Fibroblast of lung (primary cell): ENCODE results near the gene NUDT14. TPM values are rescaled to one million over a fixed set of nuclear protein-coding genes. Genes with fewer than 3 reads are reported as not detected.

Source experiments
- DNase-seq, 2 donors: peaks; one replicate each; pipeline versions ENCODE4 v3.0.0 to v3.0.0-alpha.2; 2010; ENCODE audit warnings: low read depth in 2 of 2
- H2AFZ ChIP-seq: 2 replicates; pipeline ENCODE4 v1.5.1; 2012; ENCODE audit warnings: low read length, control low read depth, inconsistent platforms
- H3K27ac ChIP-seq: 2 replicates; pipeline ENCODE4 v1.5.1; 2011; ENCODE audit warnings: low read length, control low read depth; ENCODE audit not compliant: insufficient read depth
- H3K27me3 ChIP-seq: 2 replicates; pipeline ENCODE4 v1.5.1; 2011; ENCODE audit warnings: mild to moderate bottlenecking, low read length; ENCODE audit not compliant: control insufficient read depth, insufficient read depth
- H3K36me3 ChIP-seq: 2 replicates; pipeline ENCODE4 v1.5.1; 2011; ENCODE audit warnings: low read length; ENCODE audit not compliant: control insufficient read depth, insufficient read depth
- H3K4me1 ChIP-seq: 2 replicates; pipeline ENCODE4 v1.5.1; 2011; ENCODE audit warnings: low read length; ENCODE audit not compliant: control insufficient read depth, insufficient read depth; ENCODE audit errors: extremely low read depth
- H3K4me2 ChIP-seq: 2 replicates; pipeline ENCODE4 v1.5.1; 2011; ENCODE audit warnings: low read length, control low read depth; ENCODE audit not compliant: insufficient read depth; ENCODE audit errors: extremely low read depth
- H3K4me3 ChIP-seq, 4 experiments: fragments of 200-600 bp in 1 of 4; sonication (generic) in 1 of 4; replicated peaks in 1 of 4; 2 replicates each; pipeline ENCODE4 v1.5.1; 2011 to 2016; ENCODE audit warnings: low read length in 4 of 4, low read depth in 3 of 4, mild to moderate bottlenecking in 3 of 4, control low read depth in 2 of 4, inconsistent platforms in 1 of 4, mixed read lengths in 1 of 4; ENCODE audit not compliant: insufficient read depth in 1 of 4; ENCODE audit errors: control extremely low read depth in 1 of 4
- H3K79me2 ChIP-seq: 2 replicates; pipeline ENCODE4 v1.5.1; 2012; ENCODE audit warnings: mild to moderate bottlenecking, low read length, inconsistent platforms; ENCODE audit not compliant: control insufficient read depth, insufficient read depth
- H3K9ac ChIP-seq: 2 replicates; pipeline ENCODE4 v1.5.1; 2011; ENCODE audit warnings: mild to moderate bottlenecking, low read length, control low read depth; ENCODE audit not compliant: insufficient read depth
- H3K9me3 ChIP-seq: 2 replicates; pipeline ENCODE4 v1.5.1; 2012; ENCODE audit warnings: low read depth, low read length; ENCODE audit not compliant: control insufficient read depth, insufficient read depth
- H4K20me1 ChIP-seq: 2 replicates; pipeline ENCODE4 v1.5.1; 2011; ENCODE audit warnings: low read length; ENCODE audit not compliant: control insufficient read depth, insufficient read depth; ENCODE audit errors: extremely low read depth
- EZH2 ChIP-seq: IDR thresholded peaks from 2 replicates; pipeline ENCODE4 v1.5.1; 2012; ENCODE audit warnings: low read length, control low read depth, mild to moderate bottlenecking; ENCODE audit errors: missing control alignments
- polyA plus RNA-seq, 2 donors: library from polyadenylated mRNA; depleted of rRNA in 1 of 2; stranded (reverse) in 1 of 2; unstranded in 1 of 2; fragments of >200 nt; gene quantifications; 2 replicates each; pipeline ENCODE4 v1.2.1, GENCODE V29; 2011 to 2012; ENCODE audit warnings: missing spikeins in 1 of 2
- total RNA-seq: library from RNA; depleted of rRNA; stranded (reverse); fragments of >200 nt; gene quantifications from 2 replicates; pipeline ENCODE4 v1.2.1, GENCODE V29; 2014
- TF ChIP-seq, protein P1 (sequence below), 2 donors: IDR thresholded peaks in 1 of 2; conservative IDR thresholded peaks in 1 of 2; 1 replicate in 1 of 2; 2 replicates in 1 of 2; pipeline ENCODE4 v1.5.1; 2011 to 2012; ENCODE audit warnings: low read length in 2 of 2, control low read depth in 1 of 2, inconsistent platforms in 1 of 2, low read depth in 1 of 2, mild to moderate bottlenecking in 1 of 2

NUDT14 gene
- total and polyA plus RNA-seq, 2 donors (not counting 1 experiment from before 2014, with no cell fraction given): 6.7 to 14.2 TPM

DNA sequence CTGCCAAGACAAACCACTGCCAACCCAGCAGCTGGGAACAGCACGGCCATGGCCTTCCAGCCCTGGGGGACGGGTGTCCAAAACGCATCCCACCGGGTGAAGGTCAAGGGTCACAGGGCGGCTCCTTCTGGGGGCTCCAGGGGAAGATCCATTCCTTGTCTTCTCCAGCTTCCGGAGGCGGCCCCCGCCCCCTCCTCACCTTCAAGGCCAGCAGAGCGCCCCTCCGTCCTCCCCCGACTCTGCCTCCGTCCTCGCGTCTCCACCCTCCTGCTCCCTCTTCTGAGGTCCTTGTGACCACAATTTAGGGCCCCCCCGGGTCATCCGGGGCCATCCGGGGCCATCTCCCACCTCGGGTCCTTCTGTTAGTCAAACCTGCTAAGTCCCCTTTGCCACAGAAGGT is 3.9 kb upstream of the NUDT14 start:
- no peak for DNase-seq
- no peak overlapping the region for H3K9ac ChIP-seq
- no peaks in the 10 kb centered on the region for H3K27me3 ChIP-seq
- TF ChIP-seq, protein P1, sequence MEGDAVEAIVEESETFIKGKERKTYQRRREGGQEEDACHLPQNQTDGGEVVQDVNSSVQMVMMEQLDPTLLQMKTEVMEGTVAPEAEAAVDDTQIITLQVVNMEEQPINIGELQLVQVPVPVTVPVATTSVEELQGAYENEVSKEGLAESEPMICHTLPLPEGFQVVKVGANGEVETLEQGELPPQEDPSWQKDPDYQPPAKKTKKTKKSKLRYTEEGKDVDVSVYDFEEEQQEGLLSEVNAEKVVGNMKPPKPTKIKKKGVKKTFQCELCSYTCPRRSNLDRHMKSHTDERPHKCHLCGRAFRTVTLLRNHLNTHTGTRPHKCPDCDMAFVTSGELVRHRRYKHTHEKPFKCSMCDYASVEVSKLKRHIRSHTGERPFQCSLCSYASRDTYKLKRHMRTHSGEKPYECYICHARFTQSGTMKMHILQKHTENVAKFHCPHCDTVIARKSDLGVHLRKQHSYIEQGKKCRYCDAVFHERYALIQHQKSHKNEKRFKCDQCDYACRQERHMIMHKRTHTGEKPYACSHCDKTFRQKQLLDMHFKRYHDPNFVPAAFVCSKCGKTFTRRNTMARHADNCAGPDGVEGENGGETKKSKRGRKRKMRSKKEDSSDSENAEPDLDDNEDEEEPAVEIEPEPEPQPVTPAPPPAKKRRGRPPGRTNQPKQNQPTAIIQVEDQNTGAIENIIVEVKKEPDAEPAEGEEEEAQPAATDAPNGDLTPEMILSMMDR (conservative IDR thresholded peaks at IDR 0.05 in 1 of 2, IDR thresholded peaks at IDR 0.05 in 1 of 2; ENCODE audit: low read depth in 1 of 2, low read length in 2 of 2): no peak
- no peak for TF ChIP-seq EZH2
- H3K27ac ChIP-seq: no peak overlapping the region
- no peak overlapping the region for H3K4me2 ChIP-seq
- no peak overlapping the region for H2AFZ ChIP-seq
- H3K36me3 ChIP-seq: no peaks in the 10 kb centered on the region
- H4K20me1 ChIP-seq: no peaks in the 10 kb centered on the region
- H3K4me1 ChIP-seq: no peaks in the 10 kb centered on the region
- H3K79me2 ChIP-seq: no peaks in the 10 kb centered on the region
- H3K9me3 ChIP-seq: no peaks in the 10 kb centered on the region
- H3K4me3 ChIP-seq: no peak overlapping the region

DNA sequence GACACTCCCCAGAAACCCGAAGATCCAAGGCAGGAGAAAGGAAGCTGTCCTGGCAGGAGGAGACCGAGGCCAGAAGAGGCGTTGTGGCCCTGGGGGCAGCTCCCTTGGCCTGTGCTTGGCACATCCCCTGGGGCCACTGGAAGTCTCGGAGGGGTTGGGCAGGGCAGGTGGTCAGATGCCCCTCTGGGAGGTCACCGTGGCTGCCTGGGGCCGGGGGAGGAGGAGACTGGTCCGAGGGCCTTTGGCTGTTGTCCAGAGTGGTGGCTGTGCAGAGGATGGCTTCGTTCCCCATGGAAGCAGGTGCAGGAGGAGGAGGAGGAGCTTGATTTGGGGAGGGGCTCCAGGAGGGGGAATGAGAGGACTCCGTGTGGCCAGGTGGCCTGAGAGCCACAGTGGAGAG is 3.3 kb upstream of the NUDT14 start:
- no peak overlapping the region for H3K27ac ChIP-seq
- H3K36me3 ChIP-seq: no peaks in the 10 kb centered on the region

DNA sequence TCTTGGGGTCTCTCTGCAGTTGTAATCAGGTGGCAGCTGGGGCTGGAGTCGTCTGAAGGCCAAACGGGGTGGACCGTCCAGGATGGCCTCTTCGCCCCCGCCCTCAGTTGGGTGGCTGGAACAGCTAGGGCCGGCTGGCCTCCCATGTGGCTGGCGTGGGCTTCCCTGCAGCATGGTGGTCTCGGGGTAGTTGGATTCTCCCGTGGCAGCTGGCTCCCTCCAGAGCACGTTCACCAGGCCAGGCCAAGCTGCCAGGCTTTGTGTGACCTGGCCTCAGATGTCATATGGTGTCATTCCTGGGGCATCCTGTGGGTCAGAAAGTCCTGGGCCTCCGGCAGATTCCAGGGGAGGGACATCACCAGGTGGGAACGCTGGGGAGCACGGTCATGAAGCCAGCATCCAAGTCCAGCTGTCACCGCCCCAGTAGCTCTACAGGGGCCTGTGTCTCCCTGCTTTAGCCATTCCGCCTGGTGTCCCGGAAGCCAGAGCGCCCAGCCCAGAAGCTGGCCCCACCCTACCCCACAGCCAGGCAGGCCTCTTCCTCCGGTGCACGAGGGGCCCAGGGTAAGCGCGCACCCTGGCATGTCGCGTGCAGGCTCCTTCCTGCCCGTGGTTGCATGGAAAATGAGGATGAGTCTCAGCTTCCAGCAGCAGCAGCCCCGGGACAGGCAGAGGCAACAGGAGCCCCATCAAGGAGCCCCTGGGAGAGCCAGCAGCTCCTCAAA is 1.3 kb upstream of the NUDT14 start:
- no peak overlapping the region for H3K27ac ChIP-seq
- H3K79me2 ChIP-seq: no peaks in the 10 kb centered on the region
- H3K9me3 ChIP-seq: no peaks in the 10 kb centered on the region
- no peak overlapping the region for H3K4me2 ChIP-seq
- no peak for DNase-seq
- H3K9ac ChIP-seq: no peak overlapping the region
- no peaks in the 10 kb centered on the region for H3K36me3 ChIP-seq
- TF ChIP-seq, protein P1 (conservative IDR thresholded peaks at IDR 0.05 in 1 of 2, IDR thresholded peaks at IDR 0.05 in 1 of 2; ENCODE audit: low read depth in 1 of 2, low read length in 2 of 2): no peak
- TF ChIP-seq EZH2: no peak
- no peaks in the 10 kb centered on the region for H4K20me1 ChIP-seq
- no peak overlapping the region for H2AFZ ChIP-seq
- no peaks in the 10 kb centered on the region for H3K4me1 ChIP-seq
- no peak overlapping the region for H3K4me3 ChIP-seq
- H3K27me3 ChIP-seq: no peaks in the 10 kb centered on the region

More for the DNA sequence above, 3.3 kb upstream of the NUDT14 start:
- Histone ChIP-seq H3K9me3 (no peaks in the 10 kb centered on the region), H3K27me3 (no peaks in the 10 kb centered on the region), H4K20me1 (no peaks in the 10 kb centered on the region), H3K4me1 (no peaks in the 10 kb centered on the region), H3K4me3 (no peak overlapping the region), H3K79me2 (no peaks in the 10 kb centered on the region), H2AFZ (no peak overlapping the region), H3K9ac (no peak overlapping the region), H3K4me2 (no peak overlapping the region)
- TF ChIP-seq EZH2: no peak
- TF ChIP-seq, protein P1 (conservative IDR thresholded peaks at IDR 0.05 in 1 of 2, IDR thresholded peaks at IDR 0.05 in 1 of 2; ENCODE audit: low read depth in 1 of 2, low read length in 2 of 2): no peak
- DNase-seq: no peak
